OCI-LY1 (cell line): ENCODE measurements around the gene CTDSP1.

Experiments
- EZH2 ChIP-seq: fragments of 200-600 bp; sonication (generic), shearing (Covaris generic); IDR thresholded peaks from 2 replicates; pipeline ENCODE4 v1.8.0; 2017; ENCODE audit warnings: borderline replicate concordance, mixed run types, mild to moderate bottlenecking, antibody characterized with exemption, low read length, moderate library complexity, mixed read lengths
- TF ChIP-seq, protein P1 (sequence below): fragments of 200-600 bp; sonication (generic), shearing (Covaris generic); IDR thresholded peaks from 2 replicates; pipeline ENCODE4 v1.5.1; 2017; ENCODE audit warnings: mild to moderate bottlenecking, antibody characterized with exemption, low read length, moderate library complexity, mixed read lengths

DNA sequence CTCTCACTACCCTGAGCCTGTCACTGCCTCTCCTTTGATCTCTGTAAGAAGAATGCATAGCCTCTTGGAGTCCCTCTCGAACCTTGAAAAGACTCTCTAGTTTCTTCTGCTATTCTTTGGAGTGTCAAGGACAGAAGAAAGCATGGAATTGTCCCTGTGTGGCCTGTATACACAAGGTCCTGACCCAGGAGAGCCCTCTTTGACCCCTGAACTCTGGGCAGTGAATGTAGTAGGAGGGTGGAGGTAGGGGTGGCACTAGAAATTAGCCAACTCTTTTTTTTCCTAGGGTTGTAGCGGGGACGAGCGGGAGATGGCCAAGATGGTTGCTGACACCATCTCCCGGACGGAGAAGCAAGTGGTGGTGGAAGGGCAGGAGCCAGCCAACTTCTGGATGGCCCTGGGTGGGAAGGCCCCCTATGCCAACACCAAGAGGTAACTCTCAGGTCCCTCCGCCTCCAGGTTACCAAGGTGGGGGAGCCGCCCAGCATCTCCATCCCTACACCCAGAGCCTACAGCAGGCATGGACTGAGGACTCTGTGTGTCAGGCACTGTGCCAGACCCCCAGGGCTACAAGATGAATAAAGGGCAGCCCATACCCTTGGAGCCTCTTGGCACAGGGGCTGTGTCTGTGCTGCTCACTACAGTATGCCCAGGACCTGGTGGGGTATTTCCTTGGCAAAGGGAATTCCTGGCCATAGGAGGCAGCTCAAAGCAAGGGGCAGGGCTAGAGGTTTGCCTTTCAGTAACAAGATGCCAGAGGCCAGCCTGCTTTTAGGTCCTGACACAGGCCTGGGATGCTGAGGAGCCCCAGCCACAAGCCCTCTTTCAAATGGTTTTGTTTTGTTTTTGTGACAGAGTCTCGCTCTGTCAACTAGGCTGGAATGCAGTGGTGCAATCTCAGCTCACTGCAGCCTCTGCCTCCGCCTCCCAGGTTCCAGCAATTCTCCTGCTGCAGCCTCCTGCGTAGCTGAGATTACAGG, 35.6 kb downstream of the CTDSP1 start:
- no peak for TF ChIP-seq EZH2
- TF ChIP-seq, protein P1, sequence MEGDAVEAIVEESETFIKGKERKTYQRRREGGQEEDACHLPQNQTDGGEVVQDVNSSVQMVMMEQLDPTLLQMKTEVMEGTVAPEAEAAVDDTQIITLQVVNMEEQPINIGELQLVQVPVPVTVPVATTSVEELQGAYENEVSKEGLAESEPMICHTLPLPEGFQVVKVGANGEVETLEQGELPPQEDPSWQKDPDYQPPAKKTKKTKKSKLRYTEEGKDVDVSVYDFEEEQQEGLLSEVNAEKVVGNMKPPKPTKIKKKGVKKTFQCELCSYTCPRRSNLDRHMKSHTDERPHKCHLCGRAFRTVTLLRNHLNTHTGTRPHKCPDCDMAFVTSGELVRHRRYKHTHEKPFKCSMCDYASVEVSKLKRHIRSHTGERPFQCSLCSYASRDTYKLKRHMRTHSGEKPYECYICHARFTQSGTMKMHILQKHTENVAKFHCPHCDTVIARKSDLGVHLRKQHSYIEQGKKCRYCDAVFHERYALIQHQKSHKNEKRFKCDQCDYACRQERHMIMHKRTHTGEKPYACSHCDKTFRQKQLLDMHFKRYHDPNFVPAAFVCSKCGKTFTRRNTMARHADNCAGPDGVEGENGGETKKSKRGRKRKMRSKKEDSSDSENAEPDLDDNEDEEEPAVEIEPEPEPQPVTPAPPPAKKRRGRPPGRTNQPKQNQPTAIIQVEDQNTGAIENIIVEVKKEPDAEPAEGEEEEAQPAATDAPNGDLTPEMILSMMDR: no peak
